HEK293 (cell line): ENCODE data around the gene PKHD1.

Experiments used
- ATF2 ChIP-seq: fragments of 450-650 bp; formaldehyde crosslinking; IDR thresholded peaks from 2 replicates; pipeline ENCODE4 v1.5.1; 2016; ENCODE audit warnings: missing biosample characterization, missing genetic modification characterization, low read depth
- CTCF ChIP-seq: fragments of 450-650 bp; formaldehyde crosslinking; IDR thresholded peaks from 2 replicates; pipeline ENCODE4 v1.5.1; 2016; ENCODE audit warnings: missing biosample characterization, missing genetic modification characterization
- ZBTB1 ChIP-seq: fragments of 450-650 bp; formaldehyde crosslinking; IDR thresholded peaks from 2 replicates; pipeline ENCODE4 v1.5.1; 2016; ENCODE audit warnings: missing biosample characterization, missing genetic modification characterization
- ZBTB17 ChIP-seq: fragments of 450-650 bp; formaldehyde crosslinking; IDR thresholded peaks from 2 replicates; pipeline ENCODE4 v1.5.1; 2016; ENCODE audit warnings: missing biosample characterization, missing genetic modification characterization
- ZBTB21 ChIP-seq: fragments of 450-650 bp; formaldehyde crosslinking; IDR thresholded peaks from 2 replicates; pipeline ENCODE4 v1.5.1; 2017; ENCODE audit warnings: missing biosample characterization, missing genetic modification characterization
- ZBTB26 ChIP-seq: fragments of 450-650 bp; formaldehyde crosslinking; optimal IDR thresholded peaks from 2 replicates; pipeline ENCODE3; 2016; ENCODE audit warnings: missing biosample characterization, mild to moderate bottlenecking, missing genetic modification characterization
- ZNF121 ChIP-seq: fragments of 450-650 bp; formaldehyde crosslinking; IDR thresholded peaks from 2 replicates; pipeline ENCODE4 v1.5.1; 2016; ENCODE audit warnings: missing biosample characterization, missing genetic modification characterization
- ZNF132 ChIP-seq: fragments of 450-650 bp; formaldehyde crosslinking; IDR thresholded peaks from 2 replicates; pipeline ENCODE4 v1.5.1; 2017; ENCODE audit warnings: missing biosample characterization, missing genetic modification characterization, borderline replicate concordance
- ZNF423 ChIP-seq: fragments of 450-650 bp; formaldehyde crosslinking; IDR thresholded peaks from 2 replicates; pipeline ENCODE4 v1.5.1; 2016; ENCODE audit warnings: missing biosample characterization, missing genetic modification characterization
- ZNF510 ChIP-seq: fragments of 450-650 bp; formaldehyde crosslinking; IDR thresholded peaks from 2 replicates; pipeline ENCODE4 v1.5.1; 2018; ENCODE audit warnings: mild to moderate bottlenecking, missing genetic modification characterization, missing biosample characterization; ENCODE audit not compliant: insufficient replicate concordance

- TF ChIP-seq ZBTB17 (tag by site-specific recombination) (no peak), ZBTB26 (tag by site-specific recombination) (no peak), ZNF510 (no peak), ZNF132 (no peak), ATF2 (tag by site-specific recombination) (no peak), ZBTB21 (tag by site-specific recombination) (no peak), CTCF (tag by site-specific recombination) (no peak), ZBTB1 (tag by site-specific recombination) (no peak), ZNF423 (tag by site-specific recombination) (no peak), ZNF121 (tag by site-specific recombination) (no peak)
Observed at GRCh38 chr6:51842804-51843378, 244.5 kb downstream of the PKHD1 start.
